IPS-15b (cell line): ENCODE data around the gene IFNGR2.
"Not testable (repeated sequence)": the region's sequence is repeated elsewhere in the genome, so short reads cannot be mapped to it uniquely, and the experiment has no call there.

ENCODE experiments used
- H3K27me3 ChIP-seq: one replicate; pipeline ENCODE4 v1.6.1; 2013; ENCODE audit warnings: low read length; ENCODE audit not compliant: control insufficient read depth, insufficient read depth
- H3K36me3 ChIP-seq: one replicate; pipeline ENCODE4 v1.6.1; 2013; ENCODE audit warnings: low read length; ENCODE audit not compliant: control insufficient read depth, insufficient read depth
- H3K4me1 ChIP-seq: one replicate; pipeline ENCODE4 v1.6.1; 2013; ENCODE audit warnings: mild to moderate bottlenecking, low read length; ENCODE audit not compliant: control insufficient read depth, insufficient read depth
- H3K4me3 ChIP-seq: one replicate; pipeline ENCODE4 v1.5.1; 2013; ENCODE audit warnings: low read depth, low read length
- H3K9ac ChIP-seq: one replicate; pipeline ENCODE4 v1.6.1; 2013; ENCODE audit warnings: low read depth, mild to moderate bottlenecking, low read length
- H3K9me3 ChIP-seq: one replicate; pipeline ENCODE4 v1.6.1; 2013; ENCODE audit warnings: mild to moderate bottlenecking, low read length; ENCODE audit not compliant: control insufficient read depth, insufficient read depth

Gene IFNGR2

DNA sequence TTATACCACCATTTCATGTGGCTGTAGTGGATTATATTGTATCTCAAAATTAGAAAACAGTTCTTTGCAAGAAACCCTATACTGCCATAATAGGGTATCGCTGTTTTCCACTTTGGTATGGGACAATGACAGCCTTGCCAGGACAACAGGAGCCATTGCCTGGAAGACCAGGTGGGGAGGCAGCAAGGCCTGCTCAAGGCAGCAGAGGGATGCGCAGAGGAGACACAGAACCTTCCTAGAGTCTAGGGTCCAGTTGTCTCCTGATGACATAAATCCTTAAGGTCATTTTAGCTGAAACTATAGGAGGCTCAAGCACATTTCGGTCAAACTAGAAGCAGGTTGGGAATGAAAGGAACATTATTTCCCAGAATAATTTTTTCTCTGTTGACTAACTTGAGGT, 27.6 kb downstream of the IFNGR2 start:
- Histone ChIP-seq H3K4me1 (no peaks in the 10 kb centered on the region), H3K27me3 (no peaks in the 10 kb centered on the region), H3K36me3 (peaks cover 35% of the 10 kb centered on the region), H3K4me3 (no peak overlapping the region), H3K9ac (no peak overlapping the region), H3K9me3 (no peaks in the 10 kb centered on the region)

DNA sequence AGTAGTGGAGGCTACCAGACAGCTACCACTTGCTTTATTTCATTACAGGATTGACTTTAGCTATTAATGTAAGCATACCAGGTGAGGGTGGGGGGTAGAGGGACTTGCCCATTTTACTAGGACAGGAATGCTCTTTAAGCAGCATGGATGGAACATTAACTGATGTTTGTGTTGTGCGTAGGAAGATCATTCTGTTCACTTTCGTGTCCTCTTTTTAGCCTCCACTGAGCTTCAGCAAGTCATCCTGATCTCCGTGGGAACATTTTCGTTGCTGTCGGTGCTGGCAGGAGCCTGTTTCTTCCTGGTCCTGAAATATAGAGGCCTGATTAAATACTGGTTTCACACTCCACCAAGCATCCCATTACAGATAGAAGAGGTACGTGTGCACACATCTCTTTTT, 29.3 kb downstream of the IFNGR2 start:
- Histone ChIP-seq H3K36me3 (peaks cover 28% of the 10 kb centered on the region), H3K4me1 (no peaks in the 10 kb centered on the region), H3K9me3 (no peaks in the 10 kb centered on the region), H3K4me3 (no peak overlapping the region), H3K9ac (no peak overlapping the region), H3K27me3 (no peaks in the 10 kb centered on the region)

DNA sequence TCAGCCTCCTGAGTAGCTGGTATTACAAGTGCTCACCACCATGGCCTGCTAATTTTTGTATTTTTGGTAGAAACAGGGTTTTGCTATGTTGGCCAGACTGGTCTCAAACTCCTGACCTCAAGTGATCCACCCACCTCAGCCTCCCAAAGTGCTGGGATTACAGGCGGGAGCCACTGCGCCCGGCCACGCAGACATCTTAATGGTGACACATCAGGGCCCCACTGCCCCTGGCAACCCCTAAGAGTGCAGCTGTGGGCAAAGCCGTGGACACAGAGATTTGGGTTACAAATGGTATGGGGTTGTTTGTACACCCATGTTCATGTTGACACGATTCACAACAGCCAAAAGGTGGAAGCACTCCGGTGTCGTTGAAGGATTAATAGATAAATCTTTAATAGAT, 29.8 kb downstream of the IFNGR2 start:
- no peak overlapping the region for H3K4me3 ChIP-seq
- no peaks in the 10 kb centered on the region for H3K27me3 ChIP-seq
- no peaks in the 10 kb centered on the region for H3K4me1 ChIP-seq
- no peak overlapping the region for H3K9ac ChIP-seq
- H3K9me3 ChIP-seq = no peaks in the 10 kb centered on the region
- H3K36me3 ChIP-seq = peaks cover 28% of the 10 kb centered on the region

GRCh38 chr21:33433425-33434114, 30.4 kb downstream of the IFNGR2 start:
- H3K9me3 ChIP-seq = no peaks in the 10 kb centered on the region
- peaks cover 28% of the 10 kb centered on the region for H3K36me3 ChIP-seq
- no peak overlapping the region for H3K4me3 ChIP-seq
- H3K4me1 ChIP-seq = no peaks in the 10 kb centered on the region
- H3K27me3 ChIP-seq = no peaks in the 10 kb centered on the region
- H3K9ac ChIP-seq = no peak overlapping the region

DNA sequence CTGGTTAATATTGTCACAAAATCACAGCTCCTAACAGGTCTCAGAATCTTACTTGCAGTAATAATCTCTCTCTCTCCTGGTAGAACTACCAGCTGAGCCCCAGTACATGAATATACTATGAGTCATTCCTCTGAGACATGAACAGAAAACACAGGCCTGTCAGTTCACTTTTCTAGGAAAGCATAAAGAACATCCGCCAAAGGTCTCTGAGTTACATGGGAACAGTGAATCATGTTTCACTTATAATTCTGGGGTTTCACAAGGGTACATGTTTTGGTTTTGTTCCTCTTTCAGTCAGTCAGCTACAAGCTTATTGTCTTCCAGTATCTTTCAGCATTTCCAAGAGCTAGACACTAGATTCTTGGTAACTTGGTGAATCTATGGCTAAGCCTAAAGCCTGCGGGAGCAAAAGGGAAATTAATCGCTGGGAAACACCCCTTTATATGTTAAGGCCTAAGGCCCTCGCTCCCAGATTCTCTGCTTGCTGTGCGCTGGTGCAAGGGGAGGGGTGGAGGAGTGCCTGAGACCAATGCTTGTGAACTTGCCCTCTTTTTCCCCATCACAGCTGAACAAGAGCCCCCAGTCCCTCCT, 31.7 kb downstream of the IFNGR2 start:
- H3K4me3 ChIP-seq = no peak overlapping the region
- H3K27me3 ChIP-seq = no peaks in the 10 kb centered on the region
- no peak overlapping the region for H3K9ac ChIP-seq
- H3K9me3 ChIP-seq = no peaks in the 10 kb centered on the region
- H3K36me3 ChIP-seq = peaks cover 23% of the 10 kb centered on the region
- H3K4me1 ChIP-seq = no peaks in the 10 kb centered on the region

DNA sequence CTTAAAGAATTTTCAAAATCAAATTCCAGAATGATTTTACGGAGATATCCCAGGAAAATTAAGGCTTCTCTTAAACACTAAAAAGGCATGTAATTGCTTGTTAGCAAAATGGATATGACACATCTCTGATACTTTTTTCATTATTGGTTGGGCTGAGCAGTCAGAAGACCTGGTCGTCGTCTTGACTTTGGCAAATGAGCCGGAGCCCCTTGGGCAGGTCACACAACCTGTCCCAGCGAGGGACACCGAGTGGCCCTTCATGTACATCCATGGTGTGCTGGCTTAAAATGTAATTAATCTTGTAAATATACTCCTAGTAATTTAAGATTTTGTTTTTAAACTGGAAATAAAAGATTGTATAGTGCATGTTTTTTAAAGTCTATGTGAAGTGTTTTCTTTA, 33.9 kb downstream of the IFNGR2 start:
- Histone ChIP-seq H3K27me3 (no peaks in the 10 kb centered on the region), H3K9ac (no peak overlapping the region), H3K4me1 (no peaks in the 10 kb centered on the region), H3K4me3 (no peak overlapping the region), H3K36me3 (peaks cover 16% of the 10 kb centered on the region), H3K9me3 (no peaks in the 10 kb centered on the region)

DNA sequence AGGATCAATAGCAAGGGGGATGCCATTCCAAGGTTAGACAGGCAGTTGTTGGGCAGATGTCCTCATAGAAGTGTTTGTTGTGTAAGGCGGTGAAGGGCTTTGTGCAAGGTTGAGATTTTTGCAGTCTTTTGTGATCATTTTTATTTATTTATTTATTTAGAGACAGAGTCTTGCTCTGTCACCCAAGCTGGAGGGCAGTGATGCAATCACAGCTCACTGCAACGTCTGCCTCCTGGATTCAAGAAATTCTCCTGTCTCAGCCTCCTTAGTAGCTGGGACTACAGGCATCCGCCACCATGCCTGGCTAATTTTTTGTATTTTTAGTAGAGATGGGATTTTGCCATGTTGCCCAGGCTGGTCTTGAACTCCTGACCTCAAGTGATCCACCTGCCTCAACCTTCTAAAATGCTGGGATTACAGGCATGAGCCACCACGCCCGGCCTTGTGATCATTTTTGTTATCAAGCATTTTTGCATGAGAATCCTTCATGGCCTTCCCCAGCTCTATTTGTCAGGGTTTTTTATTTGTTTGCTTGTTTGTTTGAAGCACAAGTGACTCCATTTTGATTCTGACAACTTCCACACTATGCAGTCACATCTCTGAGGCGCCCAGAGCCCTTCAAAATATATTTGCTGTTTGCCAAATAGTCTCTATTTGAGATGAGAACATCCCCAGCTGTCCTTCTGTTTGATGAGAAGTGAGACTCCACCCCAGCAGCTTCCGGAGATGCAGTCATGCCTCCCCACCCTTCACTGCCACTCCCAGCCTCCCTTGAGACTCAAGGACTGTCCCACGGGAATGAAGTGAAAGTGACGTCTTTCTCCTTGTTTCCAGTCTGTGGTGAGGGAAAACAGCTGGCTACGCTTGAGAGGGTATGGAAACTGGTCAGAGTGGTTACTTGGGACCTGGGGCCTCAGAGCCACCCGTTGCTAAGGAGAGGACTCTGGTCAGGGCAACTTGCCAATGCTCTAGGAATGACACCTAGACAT, 38.6 kb downstream of the IFNGR2 start:
- Histone ChIP-seq H3K9ac (no peak overlapping the region), H3K36me3 (peaks cover 3% of the 10 kb centered on the region), H3K9me3 (no peaks in the 10 kb centered on the region), H3K4me3 (no peak overlapping the region), H3K4me1 (no peaks in the 10 kb centered on the region), H3K27me3 (no peaks in the 10 kb centered on the region)

GRCh38 chr21:33443194-33443593, 40.0 kb downstream of the IFNGR2 start:
- H3K36me3 ChIP-seq = peaks cover 3% of the 10 kb centered on the region
- no peak overlapping the region for H3K4me3 ChIP-seq
- no peak overlapping the region for H3K9ac ChIP-seq
- no peaks in the 10 kb centered on the region for H3K27me3 ChIP-seq
- no peaks in the 10 kb centered on the region for H3K9me3 ChIP-seq
- no peaks in the 10 kb centered on the region for H3K4me1 ChIP-seq

GRCh38 chr21:33444499-33444898, 41.3 kb downstream of the IFNGR2 start:
- no peak overlapping the region for H3K4me3 ChIP-seq
- H3K36me3 ChIP-seq = no peaks in the 10 kb centered on the region
- no peaks in the 10 kb centered on the region for H3K9me3 ChIP-seq
- H3K27me3 ChIP-seq = no peaks in the 10 kb centered on the region
- no peak overlapping the region for H3K9ac ChIP-seq
- no peaks in the 10 kb centered on the region for H3K4me1 ChIP-seq

GRCh38 chr21:33446620-33447019, 43.4 kb downstream of the IFNGR2 start:
- H3K27me3 ChIP-seq, H3K9me3 ChIP-seq, H3K36me3 ChIP-seq, H3K4me3 ChIP-seq, H3K4me1 ChIP-seq, H3K9ac ChIP-seq: not testable (repeated sequence)

GRCh38 chr21:33449616-33450015, 46.4 kb downstream of the IFNGR2 start:
- no peaks in the 10 kb centered on the region for H3K27me3 ChIP-seq
- H3K9ac ChIP-seq = no peak overlapping the region
- H3K4me3 ChIP-seq = no peak overlapping the region
- no peaks in the 10 kb centered on the region for H3K36me3 ChIP-seq
- no peaks in the 10 kb centered on the region for H3K9me3 ChIP-seq
- H3K4me1 ChIP-seq = no peaks in the 10 kb centered on the region
